OCI-LY7 (cell line): ENCODE results near the gene TGFBR3. TPM values are rescaled to one million over a fixed set of nuclear protein-coding genes. Genes with fewer than 3 reads are reported as not detected.

Experiments
- BruUV-seq: library from RNA; stranded (reverse); fragments of 400-500 nt; replicated peaks from 2 replicates; lab custom pipeline; 2021; lab: Mats Ljungman, UMichigan
- CTCF ChIA-PET: fragments of 300-600 bp; sonication (Branson Sonifier 250); formaldehyde crosslinking; loops from one replicate; lab custom pipeline; 2022; ENCODE audit warnings: antibody characterized with exemption; ENCODE audit not compliant: unreplicated experiment; lab: Charles Lee
- POLR2A ChIA-PET: fragments of 300-600 bp; sonication (Branson Sonifier 250); formaldehyde crosslinking; loops from one replicate; lab custom pipeline; 2022; ENCODE audit warnings: antibody characterized with exemption; lab: Charles Lee
- DNase-seq: peaks from one replicate; pipeline ENCODE4 v3.0.0-alpha.2; 2015; ENCODE audit warnings: low spot score
- H2AFZ ChIP-seq: fragments of 200-600 bp; sonication (generic), shearing (Covaris generic); 2 replicates; pipeline ENCODE4 v1.6.1; 2014; ENCODE audit warnings: mild to moderate bottlenecking, antibody characterized with exemption, low read length, moderate library complexity
- H3K27ac ChIP-seq: fragments of 200-600 bp; sonication (generic); 2 replicates; pipeline ENCODE4 v1.5.1; 2014; ENCODE audit warnings: mixed run types, low read depth, mild to moderate bottlenecking, moderate library complexity, low read length, inconsistent platforms; ENCODE audit not compliant: poor library complexity, severe bottlenecking
- H3K36me3 ChIP-seq: fragments of 200-600 bp; sonication (generic); 2 replicates; pipeline ENCODE4 v1.6.1; 2014; ENCODE audit warnings: mild to moderate bottlenecking, antibody characterized with exemption, low read length, moderate library complexity, mixed read lengths; ENCODE audit not compliant: insufficient read depth
- H3K4me1 ChIP-seq: fragments of 200-600 bp; sonication (generic); 2 replicates; pipeline ENCODE4 v1.5.1; 2014; ENCODE audit warnings: mild to moderate bottlenecking, low read length; ENCODE audit not compliant: insufficient read depth, poor library complexity, severe bottlenecking
- H3K4me2 ChIP-seq: fragments of 200-600 bp; sonication (generic); 2 replicates; pipeline ENCODE4 v1.6.1; 2014; ENCODE audit warnings: mild to moderate bottlenecking, low read length
- H3K4me3 ChIP-seq: fragments of 200-600 bp; sonication (generic); 2 replicates; pipeline ENCODE4 v1.5.1; 2014; ENCODE audit warnings: mild to moderate bottlenecking, low read depth, low read length; ENCODE audit not compliant: poor library complexity, severe bottlenecking
- H3K79me2 ChIP-seq: fragments of 200-600 bp; sonication (generic); 2 replicates; pipeline ENCODE4 v1.6.1; 2016; ENCODE audit warnings: low read depth, mild to moderate bottlenecking, low read length, moderate library complexity, mixed read lengths; ENCODE audit not compliant: insufficient read depth
- H3K9me2 ChIP-seq: fragments of 200-600 bp; sonication (generic); 2 replicates; pipeline ENCODE4 v1.6.1; 2016; ENCODE audit warnings: mild to moderate bottlenecking, low read length, mixed read lengths; ENCODE audit not compliant: insufficient read depth
- H3K9me3 ChIP-seq: fragments of 200-600 bp; sonication (generic); 2 replicates; pipeline ENCODE4 v1.6.1; 2014; ENCODE audit warnings: mild to moderate bottlenecking, mixed run types, low read length, mixed read lengths
- H4K20me1 ChIP-seq: fragments of 200-600 bp; sonication (generic); 2 replicates; pipeline ENCODE4 v1.6.1; 2014; ENCODE audit warnings: mild to moderate bottlenecking, antibody characterized with exemption, low read length, moderate library complexity, mixed read lengths; ENCODE audit not compliant: insufficient read depth
- EZH2phosphoT487 ChIP-seq: fragments of 200-600 bp; sonication (generic); IDR thresholded peaks from 2 replicates; pipeline ENCODE4 v1.6.1; 2018; ENCODE audit warnings: low read depth, borderline replicate concordance, mild to moderate bottlenecking, mixed run types, antibody characterized with exemption, low read length, moderate library complexity, mixed read lengths
- intact Hi-C: fragments of 100-400 bp; cut with micrococcal nuclease; formaldehyde crosslinking; loops from one replicate; pipeline ENCODE4 v1.10.0; 2022; ENCODE audit not compliant: unreplicated experiment
- total RNA-seq, 2 experiments: library from RNA; depleted of rRNA in 1 of 2; stranded (reverse); fragments of >200 nt in 1 of 2; shearing (Covaris generic) in 1 of 2; gene quantifications; 2 replicates each; pipeline ENCODE4 v1.2.3, GENCODE V29; 2014 to 2022
- TF ChIP-seq, protein P1 (sequence below): fragments of 200-600 bp; sonication (generic); conservative IDR thresholded peaks from 2 replicates; pipeline ENCODE4 v1.5.1; 2014; ENCODE audit warnings: mild to moderate bottlenecking, antibody characterized with exemption, low read length, moderate library complexity, mixed read lengths

Gene TGFBR3
- total RNA-seq, 2 experiments from 2014 or later: not detected

DNA sequence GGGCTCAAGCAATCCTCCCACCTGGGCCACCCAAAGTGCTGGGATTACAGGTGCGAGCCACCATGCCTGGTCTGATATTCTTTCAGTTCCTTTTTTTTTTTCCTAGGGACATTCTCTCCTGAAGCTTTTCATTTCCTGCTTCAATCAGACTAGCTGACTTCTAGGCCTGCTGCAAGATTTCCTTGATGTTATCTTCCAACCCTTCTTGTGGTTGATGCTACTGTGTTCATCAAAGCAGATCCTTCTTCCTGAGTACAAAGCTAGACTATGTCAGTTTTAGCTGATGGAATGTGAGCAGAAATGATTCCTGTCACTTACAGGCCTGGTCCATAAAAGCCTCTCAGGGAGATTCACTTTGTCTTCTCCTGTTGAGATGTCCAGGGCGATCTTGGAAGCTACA, 238.9 kb downstream of the TGFBR3 start:
- no peak for DNase-seq
- Histone ChIP-seq H3K27ac (no peak overlapping the region), H3K79me2 (no peaks in the 10 kb centered on the region), H3K9me2 (no peaks in the 10 kb centered on the region), H3K4me3 (no peak overlapping the region), H3K4me2 (no peak overlapping the region), H2AFZ (no peak overlapping the region), H3K9me3 (no peaks in the 10 kb centered on the region), H3K36me3 (no peaks in the 10 kb centered on the region), H4K20me1 (no peaks in the 10 kb centered on the region), H3K4me1 (peaks cover 10% of the 10 kb centered on the region)
- POLR2A ChIA-PET: interaction anchor here (0.6 kb wide), 2 partner anchors 203 to 831 kb away, joined by 3 to 4 read pairs; no protein-coding TSS in a partner anchor
- CTCF ChIA-PET: no interaction called here
- intact Hi-C loops: no loop called here
- BruUV-seq: no TSS peak
- TF ChIP-seq, protein P1, sequence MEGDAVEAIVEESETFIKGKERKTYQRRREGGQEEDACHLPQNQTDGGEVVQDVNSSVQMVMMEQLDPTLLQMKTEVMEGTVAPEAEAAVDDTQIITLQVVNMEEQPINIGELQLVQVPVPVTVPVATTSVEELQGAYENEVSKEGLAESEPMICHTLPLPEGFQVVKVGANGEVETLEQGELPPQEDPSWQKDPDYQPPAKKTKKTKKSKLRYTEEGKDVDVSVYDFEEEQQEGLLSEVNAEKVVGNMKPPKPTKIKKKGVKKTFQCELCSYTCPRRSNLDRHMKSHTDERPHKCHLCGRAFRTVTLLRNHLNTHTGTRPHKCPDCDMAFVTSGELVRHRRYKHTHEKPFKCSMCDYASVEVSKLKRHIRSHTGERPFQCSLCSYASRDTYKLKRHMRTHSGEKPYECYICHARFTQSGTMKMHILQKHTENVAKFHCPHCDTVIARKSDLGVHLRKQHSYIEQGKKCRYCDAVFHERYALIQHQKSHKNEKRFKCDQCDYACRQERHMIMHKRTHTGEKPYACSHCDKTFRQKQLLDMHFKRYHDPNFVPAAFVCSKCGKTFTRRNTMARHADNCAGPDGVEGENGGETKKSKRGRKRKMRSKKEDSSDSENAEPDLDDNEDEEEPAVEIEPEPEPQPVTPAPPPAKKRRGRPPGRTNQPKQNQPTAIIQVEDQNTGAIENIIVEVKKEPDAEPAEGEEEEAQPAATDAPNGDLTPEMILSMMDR: no peak
- no peak for TF ChIP-seq EZH2phosphoT487

DNA sequence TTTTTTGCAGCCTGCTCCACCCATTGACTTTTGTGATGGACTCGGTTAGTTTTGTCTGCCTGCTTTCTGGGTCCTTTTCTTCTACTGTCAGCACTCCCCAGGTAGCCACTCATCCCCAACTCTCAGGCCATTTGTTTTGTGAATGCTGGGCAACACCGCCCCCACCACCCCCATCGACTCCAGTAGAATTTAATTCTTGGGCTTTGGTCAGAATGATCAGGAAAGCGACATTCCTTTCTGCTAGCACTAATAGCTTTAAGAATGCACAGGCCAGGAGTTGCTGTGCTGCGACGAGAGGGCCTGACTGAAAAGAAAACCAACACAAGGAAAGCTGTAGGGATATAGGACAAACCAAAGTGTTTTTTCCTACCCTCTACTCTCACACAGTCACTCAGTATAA, 240.9 kb downstream of the TGFBR3 start:
- BruUV-seq: no TSS peak
- Histone ChIP-seq H3K9me3 (no peaks in the 10 kb centered on the region), H4K20me1 (no peaks in the 10 kb centered on the region), H3K79me2 (no peaks in the 10 kb centered on the region), H3K4me1 (peaks cover 5% of the 10 kb centered on the region), H3K9me2 (no peaks in the 10 kb centered on the region), H3K36me3 (no peaks in the 10 kb centered on the region), H3K4me2 (no peak overlapping the region), H3K4me3 (no peak overlapping the region), H2AFZ (no peak overlapping the region), H3K27ac (no peak overlapping the region)
- intact Hi-C loops: no loop called here
- TF ChIP-seq, protein P1: no peak
- no peak for TF ChIP-seq EZH2phosphoT487
- no peak for DNase-seq
- POLR2A ChIA-PET: interaction anchor here (0.6 kb wide), 1 partner anchor 30 kb away, joined by 5 read pairs; no protein-coding TSS in a partner anchor
- CTCF ChIA-PET: no interaction called here

DNA sequence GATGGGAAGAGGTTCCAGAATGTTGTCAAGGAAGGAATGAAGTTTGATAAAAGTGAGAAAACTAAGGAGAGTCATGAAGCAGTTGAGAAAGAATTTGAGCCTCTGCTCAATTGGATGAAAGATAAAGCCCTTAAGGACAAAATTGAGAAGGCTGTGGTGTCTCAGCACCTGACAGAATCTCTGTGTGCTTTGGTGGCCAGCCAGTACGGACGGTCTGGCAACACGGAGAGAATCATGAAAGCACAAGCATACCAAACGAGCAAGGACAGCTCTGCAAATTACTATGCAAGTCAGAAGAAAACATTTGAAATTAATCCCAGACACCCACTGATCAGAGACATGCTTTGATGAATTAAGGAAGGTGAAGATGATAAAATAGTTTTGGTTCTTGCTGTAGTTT, 242.5 kb downstream of the TGFBR3 start:
- intact Hi-C loops: no loop called here
- Histone ChIP-seq H3K79me2 (no peaks in the 10 kb centered on the region), H4K20me1 (no peaks in the 10 kb centered on the region), H3K36me3 (no peaks in the 10 kb centered on the region), H3K9me3 (no peaks in the 10 kb centered on the region), H3K4me3 (no peak overlapping the region), H3K27ac (no peak overlapping the region), H3K9me2 (no peaks in the 10 kb centered on the region), H3K4me1 (peaks cover 4% of the 10 kb centered on the region), H2AFZ (no peak overlapping the region), H3K4me2 (no peak overlapping the region)
- no peak for TF ChIP-seq EZH2phosphoT487
- TF ChIP-seq, protein P1: no peak
- DNase-seq: no peak
- ChIA-PET POLR2A (no interaction called here), CTCF (no interaction called here)
- BruUV-seq: no TSS peak
